ENCODE measurements around the gene FHIT. TPM values are rescaled to one million over a fixed set of nuclear protein-coding genes. Genes with fewer than 3 reads are reported as not detected.

The FHIT gene
- polyA plus RNA-seq, 1 donor = 35.8 TPM

- no peak for DNase-seq
- WGBS (ENCODE audit: insufficient coverage, low lambda C conversion rate) = 100% methylated on average over 1 of the region's 2 CpGs
- Histone ChIP-seq H3K27ac (ENCODE audit: low read length) (no peak overlapping the region), H3K4me1 (ENCODE audit: control insufficient read depth, insufficient read depth, low read length) (no peaks in the 10 kb centered on the region), H3K9me3 (ENCODE audit: control insufficient read depth, low read depth, low read length) (no peaks in the 10 kb centered on the region), H3K36me3 (ENCODE audit: control insufficient read depth, insufficient read depth, low read length) (no peaks in the 10 kb centered on the region), H3K27me3 (ENCODE audit: control insufficient read depth, insufficient read depth, low read length) (no peaks in the 10 kb centered on the region), H3K4me3 (ENCODE audit: low read length) (no peak overlapping the region)
Measured at GRCh38 chr3:60919296-60919695, 332.0 kb downstream of the FHIT start.

GRCh38 chr3:60917141-60917540, 334.1 kb downstream of the FHIT start:
- DNase-seq = no peak
- Histone ChIP-seq H3K4me1 (ENCODE audit: control insufficient read depth, insufficient read depth, low read length) (no peaks in the 10 kb centered on the region), H3K36me3 (ENCODE audit: control insufficient read depth, insufficient read depth, low read length) (peaks cover 2% of the 10 kb centered on the region), H3K27me3 (ENCODE audit: control insufficient read depth, insufficient read depth, low read length) (no peaks in the 10 kb centered on the region), H3K27ac (ENCODE audit: low read length) (no peak overlapping the region), H3K4me3 (ENCODE audit: low read length) (no peak overlapping the region), H3K9me3 (ENCODE audit: control insufficient read depth, low read depth, low read length) (peaks cover 2% of the 10 kb centered on the region)
- WGBS (ENCODE audit: insufficient coverage, low lambda C conversion rate) = 0% methylated on average over 1 of the region's 1 CpG

GRCh38 chr3:60916546-60916945, 334.7 kb downstream of the FHIT start:
- Histone ChIP-seq H3K27me3 (ENCODE audit: control insufficient read depth, insufficient read depth, low read length) (no peaks in the 10 kb centered on the region), H3K4me1 (ENCODE audit: control insufficient read depth, insufficient read depth, low read length) (no peaks in the 10 kb centered on the region), H3K27ac (ENCODE audit: low read length) (no peak overlapping the region), H3K4me3 (ENCODE audit: low read length) (no peak overlapping the region), H3K9me3 (ENCODE audit: control insufficient read depth, low read depth, low read length) (peaks cover 2% of the 10 kb centered on the region), H3K36me3 (ENCODE audit: control insufficient read depth, insufficient read depth, low read length) (peaks cover 2% of the 10 kb centered on the region)
- no peak for DNase-seq
- 100% methylated on average over 2 of the region's 4 CpGs for WGBS (ENCODE audit: insufficient coverage, low lambda C conversion rate)

GRCh38 chr3:60913474-60913873, 337.8 kb downstream of the FHIT start:
- Histone ChIP-seq H3K4me1 (ENCODE audit: control insufficient read depth, insufficient read depth, low read length) (no peaks in the 10 kb centered on the region), H3K4me3 (ENCODE audit: low read length) (no peak overlapping the region), H3K27me3 (ENCODE audit: control insufficient read depth, insufficient read depth, low read length) (no peaks in the 10 kb centered on the region), H3K9me3 (ENCODE audit: control insufficient read depth, low read depth, low read length) (peaks cover 2% of the 10 kb centered on the region), H3K27ac (ENCODE audit: low read length) (no peak overlapping the region), H3K36me3 (ENCODE audit: control insufficient read depth, insufficient read depth, low read length) (peaks cover 2% of the 10 kb centered on the region)
- DNase-seq = no peak
- no CpG with 5 or more reads among the region's 1 CpG for WGBS (ENCODE audit: insufficient coverage, low lambda C conversion rate)

- Histone ChIP-seq H3K27ac (ENCODE audit: low read length) (no peak overlapping the region), H3K4me3 (ENCODE audit: low read length) (no peak overlapping the region), H3K4me1 (ENCODE audit: control insufficient read depth, insufficient read depth, low read length) (no peaks in the 10 kb centered on the region), H3K36me3 (ENCODE audit: control insufficient read depth, insufficient read depth, low read length) (peaks cover 2% of the 10 kb centered on the region), H3K27me3 (ENCODE audit: control insufficient read depth, insufficient read depth, low read length) (no peaks in the 10 kb centered on the region), H3K9me3 (ENCODE audit: control insufficient read depth, low read depth, low read length) (peaks cover 2% of the 10 kb centered on the region)
- WGBS (ENCODE audit: insufficient coverage, low lambda C conversion rate) = no CpG with 5 or more reads among the region's 1 CpG
- no peak for DNase-seq
Measured at GRCh38 chr3:60912876-60913275, 338.4 kb downstream of the FHIT start.

- DNase-seq = no peak
- Histone ChIP-seq H3K27ac (ENCODE audit: low read length) (no peak overlapping the region), H3K36me3 (ENCODE audit: control insufficient read depth, insufficient read depth, low read length) (peaks cover 2% of the 10 kb centered on the region), H3K9me3 (ENCODE audit: control insufficient read depth, low read depth, low read length) (peaks cover 2% of the 10 kb centered on the region), H3K4me3 (ENCODE audit: low read length) (no peak overlapping the region), H3K4me1 (ENCODE audit: control insufficient read depth, insufficient read depth, low read length) (no peaks in the 10 kb centered on the region), H3K27me3 (ENCODE audit: control insufficient read depth, insufficient read depth, low read length) (no peaks in the 10 kb centered on the region)
- no CpG with 5 or more reads among the region's 3 CpGs for WGBS (ENCODE audit: insufficient coverage, low lambda C conversion rate)
Measured at GRCh38 chr3:60912142-60912541, 339.1 kb downstream of the FHIT start.

- Histone ChIP-seq H3K27ac (ENCODE audit: low read length) (no peak overlapping the region), H3K4me1 (ENCODE audit: control insufficient read depth, insufficient read depth, low read length) (no peaks in the 10 kb centered on the region), H3K9me3 (ENCODE audit: control insufficient read depth, low read depth, low read length) (peaks cover 2% of the 10 kb centered on the region), H3K36me3 (ENCODE audit: control insufficient read depth, insufficient read depth, low read length) (peaks cover 2% of the 10 kb centered on the region), H3K4me3 (ENCODE audit: low read length) (no peak overlapping the region), H3K27me3 (ENCODE audit: control insufficient read depth, insufficient read depth, low read length) (no peaks in the 10 kb centered on the region)
- 58% methylated on average over 2 of the region's 2 CpGs for WGBS (ENCODE audit: insufficient coverage, low lambda C conversion rate)
- DNase-seq = no peak
Measured at GRCh38 chr3:60909526-60909925, 341.7 kb downstream of the FHIT start.

GRCh38 chr3:60906283-60906682, 345.0 kb downstream of the FHIT start:
- Histone ChIP-seq H3K36me3 (ENCODE audit: control insufficient read depth, insufficient read depth, low read length) (no peaks in the 10 kb centered on the region), H3K4me3 (ENCODE audit: low read length) (no peak overlapping the region), H3K27ac (ENCODE audit: low read length) (no peak overlapping the region), H3K4me1 (ENCODE audit: control insufficient read depth, insufficient read depth, low read length) (no peaks in the 10 kb centered on the region), H3K9me3 (ENCODE audit: control insufficient read depth, low read depth, low read length) (no peaks in the 10 kb centered on the region), H3K27me3 (ENCODE audit: control insufficient read depth, insufficient read depth, low read length) (no peaks in the 10 kb centered on the region)
- no peak for DNase-seq
- WGBS (ENCODE audit: insufficient coverage, low lambda C conversion rate) = 90% methylated on average over 1 of the region's 5 CpGs

GRCh38 chr3:60898321-60898720, 352.9 kb downstream of the FHIT start:
- no peak overlapping the region for H3K4me3 ChIP-seq (ENCODE audit: low read length)

GRCh38 chr3:60893946-60894345, 357.3 kb downstream of the FHIT start:
- Histone ChIP-seq H3K4me3 (ENCODE audit: low read length) (no peak overlapping the region), H3K4me1 (ENCODE audit: control insufficient read depth, insufficient read depth, low read length) (no peaks in the 10 kb centered on the region), H3K9me3 (ENCODE audit: control insufficient read depth, low read depth, low read length) (no peaks in the 10 kb centered on the region), H3K27me3 (ENCODE audit: control insufficient read depth, insufficient read depth, low read length) (no peaks in the 10 kb centered on the region), H3K27ac (ENCODE audit: low read length) (no peak overlapping the region), H3K36me3 (ENCODE audit: control insufficient read depth, insufficient read depth, low read length) (no peaks in the 10 kb centered on the region)
- WGBS (ENCODE audit: insufficient coverage, low lambda C conversion rate) = no CpG with 5 or more reads among the region's 2 CpGs
- no peak for DNase-seq

More at GRCh38 chr3:60898321-60898720, 352.9 kb downstream of the FHIT start:
- no peak for DNase-seq
- no CpG with 5 or more reads among the region's 1 CpG for WGBS (ENCODE audit: insufficient coverage, low lambda C conversion rate)
- no peaks in the 10 kb centered on the region for H3K9me3 ChIP-seq (ENCODE audit: control insufficient read depth, low read depth, low read length)
- H3K27ac ChIP-seq (ENCODE audit: low read length) = no peak overlapping the region
- no peaks in the 10 kb centered on the region for H3K27me3 ChIP-seq (ENCODE audit: control insufficient read depth, insufficient read depth, low read length)
- H3K36me3 ChIP-seq (ENCODE audit: control insufficient read depth, insufficient read depth, low read length) = no peaks in the 10 kb centered on the region
- H3K4me1 ChIP-seq (ENCODE audit: control insufficient read depth, insufficient read depth, low read length) = no peaks in the 10 kb centered on the region

- H3K4me3 ChIP-seq (ENCODE audit: low read length) = no peak overlapping the region
- no CpG with 5 or more reads among the region's 5 CpGs for WGBS (ENCODE audit: insufficient coverage, low lambda C conversion rate)
- H3K27ac ChIP-seq (ENCODE audit: low read length) = no peak overlapping the region
- no peaks in the 10 kb centered on the region for H3K27me3 ChIP-seq (ENCODE audit: control insufficient read depth, insufficient read depth, low read length)
- no peaks in the 10 kb centered on the region for H3K4me1 ChIP-seq (ENCODE audit: control insufficient read depth, insufficient read depth, low read length)
- H3K9me3 ChIP-seq (ENCODE audit: control insufficient read depth, low read depth, low read length) = no peaks in the 10 kb centered on the region
- DNase-seq = no peak
- H3K36me3 ChIP-seq (ENCODE audit: control insufficient read depth, insufficient read depth, low read length) = no peaks in the 10 kb centered on the region
Measured at GRCh38 chr3:60890226-60890625, 361.0 kb downstream of the FHIT start.

Data from large intestine (tissue), 3 donors.